ENCODE measurements around the gene BCL7C.

Gene BCL7C

DNA sequence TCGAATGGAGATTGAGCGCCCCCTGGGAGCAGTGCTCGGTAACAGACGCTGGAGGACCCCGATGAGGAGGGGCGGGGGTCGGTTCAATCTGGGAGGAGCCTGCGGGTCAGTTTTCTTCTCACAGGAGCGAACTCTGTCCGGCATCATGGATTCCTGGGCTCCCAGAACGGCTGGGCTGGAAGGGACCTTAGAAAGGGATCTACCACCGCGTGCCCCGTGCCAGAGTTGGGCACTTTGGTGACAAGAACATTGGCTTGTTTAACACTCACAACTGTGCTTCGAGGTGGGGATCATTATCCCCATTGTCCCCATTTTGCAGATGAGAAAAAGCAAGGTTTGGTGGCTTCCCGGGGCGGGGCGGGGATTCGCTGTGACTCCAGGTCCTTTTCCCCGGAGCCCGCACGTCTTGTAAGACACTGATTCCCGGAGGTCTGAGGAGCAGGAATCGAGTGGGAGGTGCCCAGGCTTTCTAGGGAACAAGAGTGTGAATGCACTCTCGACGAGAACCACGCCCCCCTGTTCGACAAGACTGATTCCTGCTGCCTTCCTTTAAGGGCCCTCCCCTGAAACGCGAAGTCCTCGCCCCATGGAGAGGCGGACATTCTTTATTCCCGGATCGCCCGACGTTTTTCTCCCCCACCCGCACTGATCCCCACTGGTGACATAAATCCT lies 28.0 kb upstream of the BCL7C start:
- Histone ChIP-seq H3K4me3 (ENCODE audit: low read length) (peak overlapping the region; percentile 80), H3K9me2 (replicated peaks; ENCODE audit: control insufficient read depth, low read length) (no peaks in the 10 kb centered on the region), H4K20me1 (ENCODE audit: control insufficient read depth, insufficient read depth, low read depth, low read length) (no peaks in the 10 kb centered on the region), H3K9me3 (ENCODE audit: control insufficient read depth, insufficient read depth, low read length) (no peaks in the 10 kb centered on the region), H3F3A (ENCODE audit: control insufficient read depth, insufficient read depth) (peaks cover 4% of the 10 kb centered on the region; the same call in 1 of the 2 replicates), H3K4me2 (ENCODE audit: low read length) (peak overlapping the region; percentile 70), H3K36me3 (ENCODE audit: control insufficient read depth, low read length) (peaks cover 4% of the 10 kb centered on the region; the same call in 1 of the 2 replicates), H3K27me3 (ENCODE audit: control insufficient read depth, low read length) (no peaks in the 10 kb centered on the region), H3K4me1 (ENCODE audit: control insufficient read depth, low read length) (peaks cover 22% of the 10 kb centered on the region), H3K27ac (ENCODE audit: low read depth, low read length) (no peak overlapping the region), H3K79me2 (ENCODE audit: control insufficient read depth, low read length) (peaks cover 20% of the 10 kb centered on the region)
- TF ChIP-seq, protein P1, sequence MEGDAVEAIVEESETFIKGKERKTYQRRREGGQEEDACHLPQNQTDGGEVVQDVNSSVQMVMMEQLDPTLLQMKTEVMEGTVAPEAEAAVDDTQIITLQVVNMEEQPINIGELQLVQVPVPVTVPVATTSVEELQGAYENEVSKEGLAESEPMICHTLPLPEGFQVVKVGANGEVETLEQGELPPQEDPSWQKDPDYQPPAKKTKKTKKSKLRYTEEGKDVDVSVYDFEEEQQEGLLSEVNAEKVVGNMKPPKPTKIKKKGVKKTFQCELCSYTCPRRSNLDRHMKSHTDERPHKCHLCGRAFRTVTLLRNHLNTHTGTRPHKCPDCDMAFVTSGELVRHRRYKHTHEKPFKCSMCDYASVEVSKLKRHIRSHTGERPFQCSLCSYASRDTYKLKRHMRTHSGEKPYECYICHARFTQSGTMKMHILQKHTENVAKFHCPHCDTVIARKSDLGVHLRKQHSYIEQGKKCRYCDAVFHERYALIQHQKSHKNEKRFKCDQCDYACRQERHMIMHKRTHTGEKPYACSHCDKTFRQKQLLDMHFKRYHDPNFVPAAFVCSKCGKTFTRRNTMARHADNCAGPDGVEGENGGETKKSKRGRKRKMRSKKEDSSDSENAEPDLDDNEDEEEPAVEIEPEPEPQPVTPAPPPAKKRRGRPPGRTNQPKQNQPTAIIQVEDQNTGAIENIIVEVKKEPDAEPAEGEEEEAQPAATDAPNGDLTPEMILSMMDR (IDR thresholded peaks at IDR 0.05; ENCODE audit: low read depth, low read length, poor library complexity, severe bottlenecking) = peak; percentile 89
- TF ChIP-seq EZH2phosphoT487 (IDR thresholded peaks at IDR 0.05; ENCODE audit: borderline replicate concordance, low read length) = no peak

DNA sequence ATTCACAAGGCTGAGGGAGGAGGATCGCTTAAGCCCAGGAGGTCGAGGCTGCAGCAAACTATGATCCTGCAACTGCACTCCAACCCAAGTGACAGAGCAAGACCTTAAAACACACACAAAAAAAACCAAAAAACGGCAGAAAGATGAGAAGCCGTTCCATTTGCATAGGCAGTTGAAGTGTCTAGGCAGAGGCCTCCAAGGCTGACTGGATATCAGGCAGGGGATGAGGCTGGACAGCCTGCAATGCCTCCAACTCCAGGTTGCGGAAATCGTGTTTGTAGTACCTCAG lies 27.5 kb upstream of the BCL7C start:
- Histone ChIP-seq H3F3A (ENCODE audit: control insufficient read depth, insufficient read depth) (peaks cover 4% of the 10 kb centered on the region; the same call in 1 of the 2 replicates), H3K79me2 (ENCODE audit: control insufficient read depth, low read length) (peaks cover 20% of the 10 kb centered on the region), H3K27me3 (ENCODE audit: control insufficient read depth, low read length) (no peaks in the 10 kb centered on the region), H3K9me3 (ENCODE audit: control insufficient read depth, insufficient read depth, low read length) (no peaks in the 10 kb centered on the region), H4K20me1 (ENCODE audit: control insufficient read depth, insufficient read depth, low read depth, low read length) (no peaks in the 10 kb centered on the region), H3K4me2 (ENCODE audit: low read length) (peak overlapping the region; percentile 70), H3K9me2 (replicated peaks; ENCODE audit: control insufficient read depth, low read length) (no peaks in the 10 kb centered on the region), H3K36me3 (ENCODE audit: control insufficient read depth, low read length) (no peaks in the 10 kb centered on the region; the same call in 1 of the 2 replicates), H3K27ac (ENCODE audit: low read depth, low read length) (no peak overlapping the region), H3K4me3 (ENCODE audit: low read length) (peak overlapping the region; percentile 80), H3K4me1 (ENCODE audit: control insufficient read depth, low read length) (peaks cover 22% of the 10 kb centered on the region)
- no peak for TF ChIP-seq EZH2phosphoT487 (IDR thresholded peaks at IDR 0.05; ENCODE audit: borderline replicate concordance, low read length)
- TF ChIP-seq, protein P1 (IDR thresholded peaks at IDR 0.05; ENCODE audit: low read depth, low read length, poor library complexity, severe bottlenecking) = no peak

DNA sequence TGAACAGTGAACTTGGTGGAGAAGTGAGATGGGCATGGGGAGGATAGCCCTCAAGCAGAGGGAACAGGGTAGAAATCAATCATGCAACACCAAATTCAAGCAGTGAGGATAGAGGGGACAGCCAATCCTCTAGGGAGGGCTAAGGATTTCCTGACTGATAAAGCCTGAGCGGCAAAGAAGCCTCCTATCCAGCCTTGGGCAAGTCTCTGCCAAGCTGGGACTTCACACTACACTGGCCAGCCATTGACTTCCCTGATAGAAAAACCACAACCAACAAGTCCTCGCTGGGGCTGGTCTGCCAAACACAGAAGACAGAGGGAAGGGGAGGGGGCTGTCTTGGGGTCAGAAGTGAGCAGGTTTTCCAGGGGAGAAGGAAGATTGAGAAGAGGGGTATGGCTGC lies 27.0 kb upstream of the BCL7C start:
- Histone ChIP-seq H3K27ac (ENCODE audit: low read depth, low read length) (no peak overlapping the region), H4K20me1 (ENCODE audit: control insufficient read depth, insufficient read depth, low read depth, low read length) (no peaks in the 10 kb centered on the region), H3K4me3 (ENCODE audit: low read length) (no peak overlapping the region), H3K9me3 (ENCODE audit: control insufficient read depth, insufficient read depth, low read length) (no peaks in the 10 kb centered on the region), H3K4me1 (ENCODE audit: control insufficient read depth, low read length) (peaks cover 20% of the 10 kb centered on the region), H3K79me2 (ENCODE audit: control insufficient read depth, low read length) (peaks cover 20% of the 10 kb centered on the region), H3K9me2 (replicated peaks; ENCODE audit: control insufficient read depth, low read length) (no peaks in the 10 kb centered on the region), H3K4me2 (ENCODE audit: low read length) (no peak overlapping the region), H3F3A (ENCODE audit: control insufficient read depth, insufficient read depth) (peaks cover 4% of the 10 kb centered on the region; the same call in 1 of the 2 replicates), H3K27me3 (ENCODE audit: control insufficient read depth, low read length) (no peaks in the 10 kb centered on the region), H3K36me3 (ENCODE audit: control insufficient read depth, low read length) (no peaks in the 10 kb centered on the region; the same call in 1 of the 2 replicates)
- TF ChIP-seq, protein P1 (IDR thresholded peaks at IDR 0.05; ENCODE audit: low read depth, low read length, poor library complexity, severe bottlenecking) = no peak
- TF ChIP-seq EZH2phosphoT487 (IDR thresholded peaks at IDR 0.05; ENCODE audit: borderline replicate concordance, low read length) = no peak
